ENCODE results near the gene DUSP7. TPM values are rescaled to one million over a fixed set of nuclear protein-coding genes. Genes with fewer than 3 reads are reported as not detected.

DUSP7 gene
- total RNA-seq, 1 experiment from 2014 or later, result 16.6 TPM

GRCh38 chr3:52099001-52099401, 42.6 kb upstream of the DUSP7 start (continued):
- TF ChIP-seq REST (IDR thresholded peaks at IDR 0.05; ENCODE audit: low read depth) (no peak), CTCF (IDR thresholded peaks at IDR 0.05 in 2 of 3, conservative IDR thresholded peaks at IDR 0.05 in 1 of 3; ENCODE audit: borderline replicate concordance in 1 of 3, insufficient read depth in 1 of 3, low read depth in 2 of 3, low read length in 2 of 3) (no peak)

- Histone ChIP-seq H3K4me2 (ENCODE audit: low read length) (no peak overlapping the region), H3K4me1 (ENCODE audit: control insufficient read depth in 1 of 2, insufficient read depth in 2 of 2, low read length in 2 of 2) (peaks cover 0 to 9% of the 10 kb centered on the region in 2 experiments; a peak in 1 of 4 replicates), H3K9ac (ENCODE audit: low read length) (no peak overlapping the region), H3K4me3 (replicated peaks in 1 of 2; ENCODE audit: low read depth in 1 of 2, low read length in 2 of 2) (no peak overlapping the region), H3K36me3 (ENCODE audit: control insufficient read depth in 1 of 2, insufficient read depth in 2 of 2, low read length in 2 of 2) (peaks cover 0 to 14% of the 10 kb centered on the region in 2 experiments; a peak in 2 of 4 replicates), H3K27ac (ENCODE audit: low read depth, low read length) (no peak overlapping the region), H3K79me2 (ENCODE audit: insufficient read depth, low read length) (no peaks in the 10 kb centered on the region), H2AFZ (ENCODE audit: low read depth, low read length, poor library complexity, severe bottlenecking) (no peak overlapping the region), H3K27me3 (ENCODE audit: insufficient read depth, low read length) (no peaks in the 10 kb centered on the region), H3K9me2 (ENCODE audit: insufficient read depth) (no peaks in the 10 kb centered on the region), H4K20me1 (ENCODE audit: insufficient read depth) (no peaks in the 10 kb centered on the region), H3K9me3 (ENCODE audit: control insufficient read depth in 1 of 2, insufficient read depth in 1 of 2, low read depth in 1 of 2, low read length in 2 of 2) (peaks cover 0 to 3% of the 10 kb centered on the region in 2 experiments; a peak in 1 of 4 replicates)
- ChIA-PET CTCF (no interaction called here), POLR2A (no interaction called here), RAD21 (ENCODE audit: low non-redundant PET in 1 of 2, low total read pairs in 2 of 2, uncharacterized antibody in 2 of 2, unreplicated experiment in 2 of 2) (no interaction called here)
- BruUV-seq (replicated peaks), result no TSS peak
- ATAC-seq (no peak), DNase-seq (ENCODE audit: low read depth, low spot score) (no peak)
- no peak for TF ChIP-seq REST (IDR thresholded peaks at IDR 0.05; ENCODE audit: low read depth)
- no peak for TF ChIP-seq SRF (IDR thresholded peaks at IDR 0.05; ENCODE audit: low read depth)
- intact Hi-C loops (cut with micrococcal nuclease), result no loop called here
Observed at GRCh38 chr3:52097851-52098507, 41.6 kb upstream of the DUSP7 start.

Measured in HCT116 (cell line).